ENCODE measurements around the gene NIT1.

NIT1 gene

GRCh38 chr1:161084597-161084988 lies 33.3 kb upstream of the NIT1 start:
- DNase-seq (ENCODE audit: low read depth), result no peak

- DNase-seq (ENCODE audit: low read depth), result no peak
Measured at GRCh38 chr1:161085165-161085564, 32.7 kb upstream of the NIT1 start.

- DNase-seq (ENCODE audit: low read depth), result no peak
Measured at GRCh38 chr1:161086457-161086856, 31.4 kb upstream of the NIT1 start.

GRCh38 chr1:161088587-161089110 lies 29.3 kb upstream of the NIT1 start:
- DNase-seq (ENCODE audit: low read depth), result no peak

GRCh38 chr1:161089251-161089924 lies 28.5 kb upstream of the NIT1 start, which contains the start of gene NECTIN4:
TSS of gene NECTIN4 (minus strand) at chr1:161089558. CDS start at chr1:161089296, 262 bp downstream.
- no peak for DNase-seq (ENCODE audit: low read depth)

GRCh38 chr1:161089938-161090337 lies 28.0 kb upstream of the NIT1 start:
- DNase-seq (ENCODE audit: low read depth), result no peak

GRCh38 chr1:161090617-161091016 lies 27.3 kb upstream of the NIT1 start:
- DNase-seq (ENCODE audit: low read depth), result no peak

GRCh38 chr1:161091093-161091492 lies 26.8 kb upstream of the NIT1 start:
- DNase-seq (ENCODE audit: low read depth), result no peak

GRCh38 chr1:161091796-161092507 lies 26.0 kb upstream of the NIT1 start:
- no peak for DNase-seq (ENCODE audit: low read depth)

- DNase-seq (ENCODE audit: low read depth), result no peak
Measured at GRCh38 chr1:161092621-161093028, 25.3 kb upstream of the NIT1 start.

- DNase-seq (ENCODE audit: low read depth), result no peak
Measured at GRCh38 chr1:161094481-161094880, 23.4 kb upstream of the NIT1 start.

GRCh38 chr1:161095230-161095629 lies 22.7 kb upstream of the NIT1 start:
- DNase-seq (ENCODE audit: low read depth), result no peak

GRCh38 chr1:161096015-161096414 lies 21.9 kb upstream of the NIT1 start:
- DNase-seq (ENCODE audit: low read depth), result no peak

- no peak for DNase-seq (ENCODE audit: low read depth)
Measured at GRCh38 chr1:161096530-161096929, 21.4 kb upstream of the NIT1 start.

GRCh38 chr1:161098210-161099068 lies 19.5 kb upstream of the NIT1 start, which contains the start of gene KLHDC9:
TSS of gene KLHDC9 (plus strand) at chr1:161098361. CDS start at chr1:161098536, 175 bp downstream.
- peak; percentile 37 for DNase-seq (ENCODE audit: low read depth)

- no peak for DNase-seq (ENCODE audit: low read depth)
Measured at GRCh38 chr1:161099090-161099802, 18.7 kb upstream of the NIT1 start.

- no peak for DNase-seq (ENCODE audit: low read depth)
Measured at GRCh38 chr1:161100556-161100955, 17.3 kb upstream of the NIT1 start.

- DNase-seq (ENCODE audit: low read depth), result no peak
Measured at GRCh38 chr1:161106431-161106830, 11.5 kb upstream of the NIT1 start.

- no peak for DNase-seq (ENCODE audit: low read depth)
Measured at GRCh38 chr1:161111117-161111516, 6.8 kb upstream of the NIT1 start.

- no peak for DNase-seq (ENCODE audit: low read depth)
Measured at GRCh38 chr1:161111527-161111926, 6.4 kb upstream of the NIT1 start.

GRCh38 chr1:161113915-161114314 lies 4.0 kb upstream of the NIT1 start:
- no peak for DNase-seq (ENCODE audit: low read depth)

GRCh38 chr1:161114556-161114955 lies 3.3 kb upstream of the NIT1 start:
- no peak for DNase-seq (ENCODE audit: low read depth)
